Hepatocyte (in vitro differentiated cells): Measurements from ENCODE around the gene RTN4RL1.

Experiments
- EZH2 ChIP-seq: fragments of 200-600 bp; sonication (generic); IDR thresholded peaks from 2 replicates; pipeline ENCODE4 v1.6.1; 2016; ENCODE audit warnings: antibody characterized with exemption, mild to moderate bottlenecking, borderline replicate concordance
- EZH2phosphoT487 ChIP-seq: fragments of 200-600 bp; sonication (generic); IDR thresholded peaks from one replicate; pipeline ENCODE4 v1.6.1; 2018; ENCODE audit warnings: antibody characterized with exemption, mild to moderate bottlenecking, low read depth, moderate library complexity; ENCODE audit not compliant: unreplicated experiment, severe bottlenecking
- TF ChIP-seq, protein P1 (sequence below): fragments of 200-600 bp; sonication (generic); IDR thresholded peaks from 2 replicates; pipeline ENCODE4 v1.5.1; 2016; ENCODE audit warnings: antibody characterized with exemption, mild to moderate bottlenecking; ENCODE audit not compliant: poor library complexity

DNA sequence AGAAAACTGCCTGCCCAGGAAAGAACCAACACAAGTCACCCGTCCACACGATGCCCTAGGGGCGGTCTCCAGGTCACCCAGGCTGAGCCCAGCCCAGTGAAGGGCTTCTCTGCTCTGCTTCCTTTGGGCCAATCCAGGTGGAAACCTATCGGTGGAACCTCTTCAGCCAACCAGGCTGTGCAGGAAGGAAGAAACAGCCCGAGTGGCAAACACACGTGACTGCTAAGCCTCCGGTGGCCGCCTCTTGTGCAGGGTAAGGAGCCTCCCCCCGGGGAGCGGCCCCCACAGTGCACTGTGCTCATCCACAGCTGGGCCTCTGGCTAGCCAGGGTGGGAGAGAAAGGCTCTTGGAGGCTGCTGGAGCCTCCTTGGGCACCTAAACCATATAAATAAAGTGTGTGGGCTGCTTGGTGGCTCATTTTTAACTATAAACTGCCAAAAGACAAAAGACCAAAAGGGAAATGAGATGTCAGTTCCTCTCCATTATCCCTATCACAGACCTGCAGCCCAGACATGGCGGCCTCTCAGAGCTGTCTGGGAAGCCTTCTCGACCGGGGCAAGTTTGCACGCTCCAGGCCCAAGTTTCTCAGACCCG is 2.4 kb downstream of the RTN4RL1 start:
- TF ChIP-seq, protein P1, sequence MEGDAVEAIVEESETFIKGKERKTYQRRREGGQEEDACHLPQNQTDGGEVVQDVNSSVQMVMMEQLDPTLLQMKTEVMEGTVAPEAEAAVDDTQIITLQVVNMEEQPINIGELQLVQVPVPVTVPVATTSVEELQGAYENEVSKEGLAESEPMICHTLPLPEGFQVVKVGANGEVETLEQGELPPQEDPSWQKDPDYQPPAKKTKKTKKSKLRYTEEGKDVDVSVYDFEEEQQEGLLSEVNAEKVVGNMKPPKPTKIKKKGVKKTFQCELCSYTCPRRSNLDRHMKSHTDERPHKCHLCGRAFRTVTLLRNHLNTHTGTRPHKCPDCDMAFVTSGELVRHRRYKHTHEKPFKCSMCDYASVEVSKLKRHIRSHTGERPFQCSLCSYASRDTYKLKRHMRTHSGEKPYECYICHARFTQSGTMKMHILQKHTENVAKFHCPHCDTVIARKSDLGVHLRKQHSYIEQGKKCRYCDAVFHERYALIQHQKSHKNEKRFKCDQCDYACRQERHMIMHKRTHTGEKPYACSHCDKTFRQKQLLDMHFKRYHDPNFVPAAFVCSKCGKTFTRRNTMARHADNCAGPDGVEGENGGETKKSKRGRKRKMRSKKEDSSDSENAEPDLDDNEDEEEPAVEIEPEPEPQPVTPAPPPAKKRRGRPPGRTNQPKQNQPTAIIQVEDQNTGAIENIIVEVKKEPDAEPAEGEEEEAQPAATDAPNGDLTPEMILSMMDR, result no peak
- TF ChIP-seq EZH2 (no peak), EZH2phosphoT487 (no peak)
